SIG-M5 treated with dmso at 0.1 percent for 504 hours (cell line): ENCODE data around the gene UPK2.
"Not testable (repeated sequence)": the region's sequence is repeated elsewhere in the genome, so short reads cannot be mapped to it uniquely, and the experiment has no call there.

ENCODE experiments used
- DNase-seq: peaks from one replicate; lab custom pipeline; 2025; ENCODE audit not compliant: unreplicated experiment; lab: John Stamatoyannopoulos, UW

The UPK2 gene

DNA sequence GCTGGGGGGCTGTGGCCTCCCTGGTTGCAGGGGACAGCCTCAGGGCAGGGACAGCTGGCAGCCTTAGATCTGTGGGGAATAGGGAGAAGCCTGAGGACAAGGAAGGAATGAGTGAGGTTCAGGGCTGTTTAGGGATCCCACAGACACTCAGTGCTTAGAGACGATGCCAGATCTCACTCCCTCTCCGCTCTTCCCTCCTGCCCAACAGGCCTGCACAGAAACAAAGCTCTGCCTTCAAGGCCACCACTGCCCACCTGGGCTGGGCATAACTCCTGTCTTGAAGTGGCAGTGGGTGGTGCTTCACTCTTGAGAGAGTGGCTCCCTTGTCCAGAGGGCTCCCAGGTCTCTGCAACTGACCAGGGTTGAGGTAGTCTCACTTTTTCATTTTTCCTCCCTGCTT, 28.7 kb downstream of the UPK2 start:
- no peak for DNase-seq

DNA sequence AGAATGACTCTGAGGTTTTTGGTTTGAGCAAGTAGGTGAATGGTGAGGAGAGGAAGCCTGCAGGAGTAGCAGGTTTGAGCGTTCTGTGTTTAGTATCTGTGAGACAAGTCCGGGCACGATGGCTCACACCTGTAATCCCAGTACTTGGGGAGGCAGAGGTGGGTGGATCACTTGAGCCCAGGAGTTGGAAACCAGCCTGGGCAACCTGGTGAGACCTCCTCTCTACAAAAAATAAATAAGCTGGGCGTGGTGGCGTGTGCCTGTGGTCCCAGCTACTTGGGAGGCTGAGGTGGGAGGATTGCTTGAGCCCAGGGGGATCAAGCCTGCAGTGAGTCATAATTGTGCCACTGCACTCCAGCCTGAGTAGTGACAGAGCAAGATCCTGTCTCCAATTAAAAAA, 32.2 kb downstream of the UPK2 start:
- DNase-seq: no peak

DNA sequence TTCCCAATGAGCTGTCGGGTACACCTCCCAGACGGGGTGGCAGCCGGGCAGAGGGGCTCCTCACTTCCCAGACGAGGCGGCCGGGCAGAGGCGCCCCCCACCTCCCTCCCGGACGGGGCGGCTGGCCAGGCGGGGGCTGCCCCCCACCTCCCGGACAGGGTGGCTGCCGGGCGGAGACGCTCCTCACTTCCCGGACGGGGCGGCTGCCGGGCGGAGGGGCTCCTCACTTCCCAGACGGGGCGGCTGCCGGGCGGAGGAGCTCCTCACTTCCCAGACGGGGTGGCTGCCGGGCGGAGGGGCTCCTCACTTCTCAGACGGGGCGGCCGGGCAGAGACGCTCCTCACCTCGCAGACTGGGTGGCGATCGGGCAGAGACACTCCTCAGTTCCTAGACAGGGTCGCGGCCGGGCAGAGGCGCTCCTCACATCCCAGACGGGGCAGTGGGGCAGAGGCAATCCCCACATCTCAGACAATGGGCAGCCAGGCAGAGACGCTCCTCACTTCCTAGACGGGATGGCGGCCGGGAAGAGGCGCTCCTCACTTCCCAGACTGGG, 35.5 kb downstream of the UPK2 start:
- not testable (repeated sequence) for DNase-seq

DNA sequence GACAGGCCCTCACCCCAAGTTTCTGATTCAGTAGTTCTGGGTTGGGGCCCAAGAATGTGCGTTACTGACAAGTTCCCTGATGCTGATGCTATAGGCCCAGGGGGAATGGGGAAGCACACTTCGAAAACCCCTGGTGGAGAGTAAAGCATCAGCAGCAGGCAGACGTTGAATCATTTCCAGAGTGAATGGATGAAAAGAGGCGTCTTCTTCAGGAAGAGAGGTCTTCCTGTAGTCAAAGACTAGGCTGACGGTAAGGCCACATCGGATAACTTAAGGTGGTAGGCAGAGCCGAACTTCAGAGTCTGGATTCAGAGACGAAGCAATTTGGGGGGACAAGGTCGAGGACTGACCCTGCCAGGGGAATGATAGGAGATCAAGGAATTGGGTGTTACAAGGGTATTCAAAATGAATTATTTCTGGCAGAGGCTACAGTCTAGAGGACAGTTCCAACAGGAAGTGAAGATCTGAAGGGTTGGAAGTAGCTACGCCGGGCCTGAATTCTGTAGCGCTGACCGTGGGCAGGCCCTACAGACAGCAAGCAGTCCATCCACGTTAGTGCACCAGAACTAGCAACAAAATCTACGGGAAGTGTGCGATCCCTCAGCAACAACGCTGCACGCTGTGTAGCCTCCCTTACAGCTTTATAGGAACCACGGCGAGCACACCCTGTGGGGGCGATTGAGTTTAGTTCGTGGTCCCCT, 41.0 kb downstream of the UPK2 start:
- peak; percentile 75 for DNase-seq

DNA sequence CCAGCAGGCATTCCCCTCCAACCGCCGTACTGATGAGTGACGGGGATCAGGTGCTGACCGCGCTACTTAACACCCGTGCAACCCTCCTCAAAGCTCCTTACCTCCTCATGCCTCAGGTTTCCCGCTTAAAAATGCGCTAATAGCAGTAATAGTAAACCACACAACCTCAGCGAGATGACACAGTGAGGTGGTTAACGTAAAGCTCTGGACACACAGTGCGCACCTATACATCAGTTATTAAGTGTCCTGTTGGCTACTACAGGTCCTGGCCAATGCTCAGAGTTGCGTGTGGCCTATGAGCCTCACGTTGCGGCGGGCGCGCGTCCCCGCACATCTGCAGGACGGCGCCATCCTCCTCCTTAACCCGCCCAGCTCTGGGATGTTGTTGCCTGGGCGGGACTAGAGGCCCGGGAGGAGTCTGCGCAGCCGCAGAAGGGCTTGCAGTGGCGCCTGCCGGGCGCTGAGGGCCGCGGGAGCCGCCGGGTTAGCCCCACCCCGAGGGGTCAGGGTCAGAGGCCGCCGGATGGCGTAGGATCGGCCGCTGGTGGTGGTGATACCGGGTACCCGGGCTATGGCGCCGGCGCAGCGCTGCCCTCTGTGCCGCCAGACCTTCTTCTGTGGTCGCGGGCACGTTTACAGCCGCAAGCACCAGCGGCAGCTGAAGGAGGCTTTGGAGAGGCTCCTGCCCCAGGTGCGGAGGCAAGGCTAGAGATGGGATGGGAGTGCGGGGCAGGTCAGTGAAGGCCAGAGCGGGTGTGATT, 41.7 kb downstream of the UPK2 start, which contains the start of gene CENATAC:
CENATAC (plus strand) TSS at position 512 of the 761 bp plus-strand sequence; CDS start at position 572, 60 bp downstream.
- peak; percentile 90 for DNase-seq

DNA sequence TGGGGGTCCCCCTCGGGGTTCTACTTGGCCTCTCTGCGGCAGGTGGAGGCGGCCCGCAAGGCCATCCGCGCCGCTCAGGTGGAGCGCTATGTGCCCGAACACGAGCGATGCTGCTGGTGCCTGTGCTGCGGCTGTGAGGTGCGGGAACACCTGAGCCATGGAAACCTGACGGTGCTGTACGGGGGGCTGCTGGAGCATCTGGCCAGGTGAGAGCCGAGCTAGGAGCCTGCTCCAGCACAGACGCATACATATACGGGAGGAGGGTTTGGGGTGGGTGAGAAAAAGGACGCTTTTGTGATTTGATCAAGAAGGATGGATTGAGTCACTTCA, 42.3 kb downstream of the UPK2 start:
- no peak for DNase-seq

DNA sequence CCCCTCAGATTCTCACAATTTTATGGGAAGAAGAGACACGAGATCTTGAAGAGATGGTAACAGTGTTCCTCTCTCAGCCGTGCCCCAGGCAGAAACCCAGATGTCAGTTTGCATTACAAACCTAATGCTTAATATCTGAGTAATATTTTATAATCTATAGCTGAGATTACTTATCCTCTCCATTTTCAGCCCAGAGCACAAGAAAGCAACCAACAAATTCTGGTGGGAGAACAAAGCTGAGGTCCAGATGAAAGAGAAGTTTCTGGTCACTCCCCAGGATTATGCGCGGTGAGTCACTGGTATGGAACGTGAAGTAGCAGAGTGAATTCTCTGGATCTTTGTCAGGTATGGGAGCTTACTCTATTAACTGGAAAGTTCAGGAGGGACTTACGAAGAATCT, 42.7 kb downstream of the UPK2 start:
- DNase-seq: no peak

DNA sequence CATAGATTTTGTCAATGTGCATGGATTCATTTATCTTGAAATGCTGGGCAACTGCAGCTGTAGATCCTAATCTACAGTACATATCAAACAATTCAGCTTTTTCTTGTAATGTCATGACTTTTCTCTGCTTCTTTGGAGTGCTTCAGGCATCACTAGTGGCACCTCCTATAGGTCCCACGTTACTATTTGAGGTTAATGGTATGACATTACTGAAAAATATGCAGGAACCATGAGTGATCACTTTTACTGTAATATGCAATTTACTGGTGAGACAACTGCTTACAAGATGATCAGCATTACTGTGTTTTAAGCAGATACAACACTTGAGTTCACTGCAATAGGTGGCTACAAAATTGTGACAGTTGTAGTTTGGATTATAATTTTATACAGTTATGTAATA, 44.8 kb downstream of the UPK2 start:
- DNase-seq: no peak

DNA sequence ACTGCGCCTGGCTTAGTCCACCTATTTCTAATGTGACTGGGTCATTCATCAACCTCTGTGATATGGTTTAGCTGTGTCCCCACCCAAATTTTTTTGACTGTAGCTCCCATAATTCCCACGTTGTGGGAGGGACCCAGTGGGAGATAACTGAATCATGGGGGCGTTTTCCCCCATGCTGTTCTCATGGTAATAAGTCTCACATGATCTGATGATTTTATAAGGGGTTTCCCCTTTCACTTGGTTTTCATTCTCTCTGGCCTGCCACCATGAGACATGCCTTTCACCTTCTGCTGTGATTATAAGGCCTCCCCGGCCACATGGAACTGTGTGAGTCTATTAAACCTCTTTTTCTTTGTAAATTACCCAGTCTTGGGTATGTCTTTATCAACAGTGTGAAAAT, 50.6 kb downstream of the UPK2 start:
- DNase-seq: no peak
